Superior temporal gyrus (tissue), 1 donor: ENCODE data around the gene SUPT3H.

Experiments used
- DNase-seq: peaks from one replicate; pipeline ENCODE4 v3.0.0-alpha.2; 2016; ENCODE audit errors: extremely low spot score

SUPT3H gene

DNA sequence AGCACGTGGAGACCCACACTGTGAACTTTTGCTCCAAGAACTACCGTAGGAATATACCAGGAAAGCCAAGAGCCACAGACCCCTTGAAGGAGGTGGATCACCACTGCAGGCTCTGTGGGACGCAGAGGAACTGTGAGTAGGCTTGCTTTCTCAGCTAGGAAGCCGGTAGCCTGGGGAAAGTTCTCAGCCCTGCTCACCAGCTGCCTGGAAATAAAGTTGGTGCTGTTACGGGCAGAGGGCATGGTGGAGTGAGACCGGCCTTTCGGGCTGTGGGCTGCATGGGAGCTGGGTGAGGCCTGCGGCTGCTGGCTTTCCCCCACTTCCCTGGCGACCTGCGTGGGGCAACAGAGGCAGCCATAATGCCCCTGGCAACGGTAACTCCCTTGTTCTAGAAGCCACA is 422.6 kb downstream of the SUPT3H start:
- no peak for DNase-seq

DNA sequence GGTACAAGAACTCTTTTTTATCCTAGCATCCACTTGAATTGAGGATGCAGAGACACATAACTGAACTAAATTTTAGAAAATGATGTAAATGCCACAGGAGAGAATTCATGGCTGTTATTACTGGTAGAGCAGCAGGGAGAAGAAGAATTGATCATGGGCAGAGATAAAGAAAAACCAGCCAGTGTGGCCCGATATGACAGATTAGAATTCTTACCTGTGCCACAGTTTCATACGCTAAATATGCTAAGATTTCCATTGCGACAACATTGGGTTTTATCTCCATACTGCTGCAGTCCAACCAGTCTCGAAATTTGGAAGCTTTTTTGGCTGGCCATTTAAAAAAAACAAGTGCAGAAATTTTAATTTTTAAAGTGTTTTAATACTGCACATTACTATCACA is 423.5 kb downstream of the SUPT3H start:
- DNase-seq = no peak

DNA sequence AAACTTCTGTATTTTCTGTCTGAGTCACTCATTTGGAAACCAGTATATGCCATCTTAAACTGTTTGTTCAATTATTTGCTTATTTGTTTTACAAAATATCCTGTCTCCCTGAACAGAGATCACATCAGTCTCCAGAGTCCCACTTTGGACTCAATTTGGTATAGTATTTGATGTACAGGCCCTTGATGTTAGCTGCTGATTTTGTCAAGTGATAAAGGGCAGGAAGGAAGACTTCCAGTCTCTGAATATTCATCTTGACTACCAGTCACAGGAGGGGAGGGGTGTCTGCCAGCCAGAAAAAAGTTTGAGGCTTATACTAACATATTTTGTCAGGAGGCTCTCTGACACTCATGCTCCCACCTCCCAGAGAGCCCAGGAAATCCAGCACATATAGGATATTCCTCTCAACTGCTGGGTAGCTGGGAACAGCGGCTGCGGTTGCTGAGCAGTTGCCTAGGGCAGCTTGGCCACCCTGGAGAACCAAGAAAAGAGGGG is 426.4 kb downstream of the SUPT3H start:
- no peak for DNase-seq

GRCh38 chr6:44949596-44950201 is 428.0 kb downstream of the SUPT3H start:
- DNase-seq = no peak

DNA sequence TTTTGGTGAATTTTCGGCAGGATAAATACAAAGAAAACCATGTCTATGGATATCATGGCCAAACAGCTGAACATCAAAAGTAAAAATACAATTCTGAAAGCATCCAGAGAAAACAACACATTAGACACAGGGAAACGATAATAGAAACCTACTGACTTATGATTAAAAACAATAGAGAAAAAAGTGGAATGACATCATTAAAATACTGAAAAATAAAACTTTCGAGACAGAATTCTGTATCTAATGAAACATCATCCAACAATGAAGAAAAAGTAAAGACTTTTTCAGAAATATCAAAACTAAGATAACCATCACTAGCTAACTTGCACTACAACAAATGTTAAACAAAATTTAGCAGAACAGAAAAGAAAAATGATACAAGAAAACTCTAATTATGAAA is 434.2 kb downstream of the SUPT3H start:
- no peak for DNase-seq

GRCh38 chr6:44942798-44943197 is 434.9 kb downstream of the SUPT3H start:
- no peak for DNase-seq

- no peak for DNase-seq
These were observed 435.5 kb downstream of the SUPT3H start for GRCh38 chr6:44942201-44942600.

DNA sequence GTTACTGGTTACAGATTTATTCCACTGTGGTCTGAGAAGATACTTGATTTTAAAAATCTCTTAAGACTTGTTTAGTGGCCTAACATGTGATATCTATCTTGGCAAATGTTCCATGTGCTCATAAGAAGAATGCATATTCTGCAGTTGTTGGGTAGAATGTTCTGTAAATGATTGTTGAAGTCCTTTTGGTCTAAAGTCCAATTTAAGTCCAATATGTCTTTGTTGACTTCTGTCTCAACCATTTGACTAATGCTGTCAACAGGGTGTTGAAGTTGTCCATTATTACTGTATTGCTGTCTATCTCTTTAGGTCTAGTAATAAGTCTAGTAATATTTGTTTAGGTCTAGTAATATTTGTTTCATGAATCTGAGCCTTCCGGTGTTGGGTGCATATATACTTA is 437.4 kb downstream of the SUPT3H start:
- DNase-seq = no peak

GRCh38 chr6:44935693-44936300 is 441.9 kb downstream of the SUPT3H start:
- no peak for DNase-seq

GRCh38 chr6:44933108-44933507 is 444.6 kb downstream of the SUPT3H start:
- DNase-seq = no peak

- DNase-seq = no peak
These were observed 445.1 kb downstream of the SUPT3H start for GRCh38 chr6:44932651-44933091.

DNA sequence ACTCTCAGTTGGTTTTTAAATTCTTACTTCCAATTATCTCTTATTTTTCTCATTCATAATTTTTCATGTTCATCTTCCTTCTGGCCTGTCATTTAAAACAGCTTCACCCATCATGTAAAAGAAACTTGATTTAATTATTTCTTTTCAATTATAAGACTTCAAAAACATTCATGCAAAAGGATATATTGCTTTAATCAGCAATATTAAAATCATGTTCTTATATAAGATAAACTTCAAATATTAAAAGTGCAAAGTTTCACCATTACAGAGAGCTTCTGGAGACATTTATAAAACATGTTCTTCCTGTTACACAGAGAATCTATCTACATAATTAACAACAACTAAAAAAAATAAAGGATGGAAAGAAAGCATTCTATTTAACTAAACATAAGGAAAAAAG is 446.3 kb downstream of the SUPT3H start:
- DNase-seq = no peak

- DNase-seq = no peak
These were observed 451.2 kb downstream of the SUPT3H start for GRCh38 chr6:44926556-44926955.

- no peak for DNase-seq
These were observed 452.5 kb downstream of the SUPT3H start for GRCh38 chr6:44925100-44925739.

DNA sequence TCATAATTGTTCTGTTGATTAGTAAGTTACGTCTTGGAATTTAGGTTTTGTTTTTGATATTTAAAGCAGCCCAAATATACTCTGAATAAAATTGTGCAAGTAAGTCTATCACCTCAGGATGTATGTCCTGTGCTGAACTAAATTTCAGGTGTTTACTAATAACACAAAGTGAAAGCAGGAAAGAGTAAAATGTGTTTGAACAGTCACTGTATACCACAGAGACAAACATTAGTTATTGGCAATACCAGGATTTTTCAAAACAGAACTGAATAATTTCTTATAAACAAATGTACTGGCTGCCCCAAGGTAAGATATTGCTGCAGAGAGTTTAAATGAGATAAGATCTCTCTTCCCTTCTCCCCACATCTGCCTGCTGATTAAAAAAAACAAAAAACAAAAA is 454.3 kb downstream of the SUPT3H start:
- DNase-seq = no peak

GRCh38 chr6:44921798-44922197 is 455.9 kb downstream of the SUPT3H start:
- no peak for DNase-seq

GRCh38 chr6:44920952-44921491 is 456.7 kb downstream of the SUPT3H start:
- DNase-seq = no peak

DNA sequence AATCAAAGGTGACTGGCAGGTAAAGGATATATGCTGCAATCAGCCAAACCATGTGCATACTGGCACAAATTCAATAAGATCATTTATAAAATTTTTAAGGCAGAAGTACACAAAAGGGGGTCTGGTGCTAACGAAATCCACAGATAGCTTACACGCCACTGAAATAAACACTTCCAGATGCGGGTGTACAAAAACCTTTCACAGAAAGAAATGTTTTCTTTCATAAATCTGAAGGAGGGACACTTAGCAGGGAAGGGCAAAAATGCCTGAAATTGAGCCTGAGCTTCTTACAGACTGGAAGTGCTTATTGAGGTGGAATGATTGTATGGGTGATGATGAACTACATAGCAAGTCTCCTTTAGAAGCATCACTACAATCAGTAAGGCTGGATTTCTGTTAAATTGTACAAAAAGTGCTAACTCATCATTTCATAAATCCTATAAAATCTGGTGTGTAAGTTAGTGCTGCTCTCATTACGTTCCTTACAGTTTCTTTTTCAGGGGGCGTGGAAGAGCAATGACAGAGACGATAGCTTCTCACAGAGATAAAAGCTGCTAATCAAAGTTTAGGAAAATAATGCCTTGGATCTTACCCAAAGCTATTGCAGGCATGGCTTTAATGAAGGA is 458.9 kb downstream of the SUPT3H start:
- DNase-seq = no peak

DNA sequence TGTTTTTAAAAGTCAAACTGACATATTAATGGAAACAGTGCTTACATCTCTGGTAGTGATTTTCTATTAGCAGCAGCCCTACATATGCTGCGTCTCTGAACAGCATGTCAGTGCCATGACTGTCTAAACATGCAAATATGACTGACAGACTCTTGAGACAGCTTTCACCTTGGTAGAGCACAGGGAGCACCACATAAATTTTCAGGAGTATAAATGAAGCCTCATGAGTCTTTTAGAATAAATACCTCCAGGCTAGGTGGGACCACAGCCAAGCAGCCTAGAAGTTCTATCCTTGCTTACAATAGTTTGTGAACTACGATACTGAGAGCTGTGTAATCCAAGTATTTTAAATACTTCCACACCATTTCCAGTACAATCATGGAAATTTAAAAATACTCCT is 460.3 kb downstream of the SUPT3H start:
- no peak for DNase-seq

DNA sequence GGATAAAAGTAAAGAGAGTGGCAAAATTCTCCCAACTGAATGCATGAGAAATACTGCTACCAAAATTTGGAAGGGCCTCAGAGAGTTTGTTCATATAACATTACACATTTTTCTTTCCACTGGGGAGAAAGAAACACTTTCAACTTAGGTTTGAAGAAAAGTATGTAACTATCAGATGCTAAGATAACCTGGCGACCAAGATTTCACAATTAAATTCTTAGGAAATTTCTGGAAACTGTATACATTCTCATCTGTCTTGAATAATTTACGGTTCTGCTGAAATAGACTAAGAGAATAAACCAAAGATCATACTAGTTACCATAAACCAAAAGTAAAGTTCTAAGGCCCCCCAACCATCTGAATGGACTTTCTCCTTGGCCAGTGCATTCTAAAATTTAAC is 462.6 kb downstream of the SUPT3H start:
- DNase-seq = no peak

- no peak for DNase-seq
These were observed 463.6 kb downstream of the SUPT3H start for GRCh38 chr6:44914141-44914540.

GRCh38 chr6:44906761-44907160 is 471.0 kb downstream of the SUPT3H start:
- no peak for DNase-seq
